HepG2 (cell line): ENCODE measurements around the gene MPIG6B. TPM values are rescaled to one million over a fixed set of nuclear protein-coding genes. Genes with fewer than 3 reads are reported as not detected.
A peak's percentile ranks its signal among the peaks of the same experiment; 100 is the strongest.

ENCODE experiments used
- ATF1 ChIP-seq: IDR thresholded peaks from 2 replicates; pipeline ENCODE4 v1.6.1; 2016; ENCODE audit warnings: mild to moderate bottlenecking, control low read depth
- HHEX ChIP-seq: IDR thresholded peaks from 2 replicates; pipeline ENCODE4 v1.6.1; 2016; ENCODE audit warnings: control low read depth
- HNRNPH1 ChIP-seq: fragments of 200-400 bp; formaldehyde crosslinking; optimal IDR thresholded peaks from 2 replicates; pipeline ENCODE3; 2017; ENCODE audit warnings: mild to moderate bottlenecking, low read depth, low read length
- KLF9 ChIP-seq: IDR thresholded peaks from 2 replicates; pipeline ENCODE4 v1.6.1; 2016; ENCODE audit warnings: low read depth
- NFE2 ChIP-seq: sonication (generic); formaldehyde crosslinking; IDR thresholded peaks from 2 replicates; pipeline ENCODE4 v1.4.0; 2020; ENCODE audit warnings: missing genetic modification reagents
- NR2F2 ChIP-seq: IDR thresholded peaks from 2 replicates; pipeline ENCODE4 v1.6.1; 2012; ENCODE audit warnings: low read depth, inconsistent platforms, borderline replicate concordance
- POGZ ChIP-seq: sonication (generic); formaldehyde crosslinking; IDR thresholded peaks from 2 replicates; pipeline ENCODE4 v1.4.0; 2020; ENCODE audit warnings: mild to moderate bottlenecking, missing genetic modification reagents
- RBAK ChIP-seq: sonication (generic); formaldehyde crosslinking; IDR thresholded peaks from 2 replicates; pipeline ENCODE4 v1.5.1; 2020; ENCODE audit warnings: mild to moderate bottlenecking, missing genetic modification reagents
- RORA ChIP-seq: sonication (generic); formaldehyde crosslinking; IDR thresholded peaks from 2 replicates; pipeline ENCODE4 v1.5.0; 2020; ENCODE audit warnings: mild to moderate bottlenecking, missing genetic modification reagents, moderate library complexity
- SYNCRIP ChIP-seq: fragments of 200-400 bp; formaldehyde crosslinking; IDR thresholded peaks from 2 replicates; pipeline ENCODE4 v1.6.1; 2018; ENCODE audit warnings: mild to moderate bottlenecking, low read depth, low read length; ENCODE audit not compliant: insufficient read depth
- ZFAT ChIP-seq: sonication (generic); formaldehyde crosslinking; conservative IDR thresholded peaks from 2 replicates; pipeline ENCODE4 v1.8.1; 2023; ENCODE audit warnings: missing genetic modification reagents, inconsistent platforms
- ZFP41 ChIP-seq: sonication (generic); formaldehyde crosslinking; IDR thresholded peaks from 2 replicates; pipeline ENCODE4 v1.4.0; 2020; ENCODE audit warnings: mild to moderate bottlenecking, missing genetic modification reagents, borderline replicate concordance
- ZNF225 ChIP-seq: sonication (generic); formaldehyde crosslinking; IDR thresholded peaks from 2 replicates; pipeline ENCODE4 v1.4.0; 2020; ENCODE audit warnings: mild to moderate bottlenecking, missing genetic modification reagents
- ZNF44 ChIP-seq: sonication (generic); formaldehyde crosslinking; IDR thresholded peaks from 2 replicates; pipeline ENCODE4 v1.5.1; 2020; ENCODE audit warnings: mild to moderate bottlenecking, missing genetic modification reagents
- ZNF780A ChIP-seq: sonication (generic); formaldehyde crosslinking; IDR thresholded peaks from 2 replicates; pipeline ENCODE4 v1.8.0; 2022; ENCODE audit warnings: mild to moderate bottlenecking, missing genetic modification reagents, moderate library complexity
- ZNF83 ChIP-seq: sonication (generic); formaldehyde crosslinking; IDR thresholded peaks from 2 replicates; pipeline ENCODE4 v1.4.0; 2020; ENCODE audit warnings: missing genetic modification reagents, mild to moderate bottlenecking, borderline replicate concordance
- ZNF841 ChIP-seq: sonication (generic); formaldehyde crosslinking; IDR thresholded peaks from 2 replicates; pipeline ENCODE4 v1.8.1; 2023; ENCODE audit warnings: missing genetic modification reagents, borderline replicate concordance
- polyA plus RNA-seq, 8 experiments: library from polyadenylated mRNA; depleted of rRNA in 3 of 8; stranded (reverse) in 7 of 8; unstranded in 1 of 8; fragments of >200 nt; fragmentation: Illumina TruSeq in 4 of 8; extraction: Trizol in 4 of 8; gene quantifications; 2 replicates each; pipeline versions ENCODE4 v1.2.1 to v1.2.3, GENCODE V29; 2011 to 2016; ENCODE audit warnings: low read depth in 4 of 8, missing spikeins in 1 of 8, mixed read lengths in 1 of 8; ENCODE audit not compliant: insufficient read depth in 1 of 8
- total RNA-seq, 5 experiments: library from RNA; depleted of rRNA; stranded (reverse); fragments of >200 nt; fragmentation: Illumina TruSeq; extraction: Trizol; gene quantifications; 2 replicates each; pipeline ENCODE4 v1.2.3, GENCODE V29; 2016; ENCODE audit warnings: low read depth in 1 of 5
- TF ChIP-seq, protein P1 (sequence below): sonication (generic); formaldehyde crosslinking; IDR thresholded peaks from 2 replicates; pipeline ENCODE4 v1.5.0; 2020; ENCODE audit warnings: missing genetic modification reagents
- TF ChIP-seq, protein P2 (sequence below): sonication (generic); formaldehyde crosslinking; IDR thresholded peaks from 2 replicates; pipeline ENCODE4 v1.8.1; 2022; ENCODE audit warnings: mild to moderate bottlenecking, missing genetic modification reagents
- TF ChIP-seq, protein P3 (sequence below): sonication (generic); formaldehyde crosslinking; IDR thresholded peaks from 2 replicates; pipeline ENCODE4 v1.5.0; 2020; ENCODE audit warnings: missing genetic modification reagents, mild to moderate bottlenecking, borderline replicate concordance
- TF ChIP-seq, protein P4 (sequence below): sonication (generic); formaldehyde crosslinking; IDR thresholded peaks from 2 replicates; pipeline ENCODE4 v1.4.0; 2020; ENCODE audit warnings: missing genetic modification reagents, borderline replicate concordance
- TF ChIP-seq, protein P5 (sequence below): IDR thresholded peaks from 2 replicates; pipeline ENCODE4 v1.6.1; 2016; ENCODE audit warnings: low read depth, borderline replicate concordance
- TF ChIP-seq, protein P6 (sequence below): sonication (generic); formaldehyde crosslinking; IDR thresholded peaks from 2 replicates; pipeline ENCODE4 v1.5.0; 2020; ENCODE audit warnings: missing genetic modification reagents

The MPIG6B gene
- total and polyA plus RNA-seq, 2 of the 13 experiments (the other 11 are each of a cell fraction or from before 2014, with no cell fraction given), result not detected

DNA sequence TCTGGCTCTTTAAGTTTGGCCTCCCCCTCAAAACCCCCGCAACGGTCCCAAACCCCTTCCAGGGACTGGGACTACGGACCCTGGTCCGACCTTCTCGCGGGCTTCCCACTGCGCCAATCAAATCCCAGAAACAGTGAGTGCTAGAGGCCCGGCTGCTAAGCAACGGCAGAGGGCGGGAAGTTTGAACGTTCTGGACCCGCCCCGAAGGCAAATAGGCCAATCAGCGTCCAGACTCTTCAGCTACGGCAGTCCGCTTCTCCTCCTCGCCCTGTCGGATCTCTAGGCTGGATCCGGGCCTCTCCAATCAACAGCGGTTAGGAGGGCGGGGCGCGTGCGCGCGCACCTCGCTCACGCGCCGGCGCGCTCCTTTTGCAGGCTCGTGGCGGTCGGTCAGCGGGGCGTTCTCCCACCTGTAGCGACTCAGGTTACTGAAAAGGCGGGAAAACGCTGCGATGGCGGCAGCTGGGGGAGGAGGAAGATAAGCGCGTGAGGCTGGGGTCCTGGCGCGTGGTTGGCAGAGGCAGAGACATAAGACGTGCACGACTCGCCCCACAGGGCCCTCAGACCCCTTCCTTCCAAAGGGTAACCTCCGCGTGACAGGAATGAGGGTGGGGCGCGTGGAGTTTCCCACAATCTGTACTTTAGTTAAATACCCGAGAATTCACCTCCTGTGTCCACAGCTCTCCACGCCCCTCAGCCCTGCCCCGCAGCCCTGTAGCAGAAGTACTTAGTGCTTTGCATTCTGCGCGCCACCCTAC lies 16.6 kb downstream of the MPIG6B start, which contains the start of gene MSH5 (continued):
- TF ChIP-seq NFE2 (CRISPR knock-in tag) (no peak), ZNF780A (CRISPR knock-in tag) (no peak; the same call in 1 of the 2 replicates), RBAK (peak; percentile 67), RORA (CRISPR knock-in tag) (no peak), ZNF841 (peak; percentile 97), HHEX (no peak; the same call in 1 of the 2 replicates), ZNF83 (CRISPR knock-in tag) (peak; percentile 73; the same call in 1 of the 2 replicates), POGZ (CRISPR knock-in tag) (peak; percentile 67), NR2F2 (no peak), ZFP41 (peak; percentile 98), HNRNPH1 (no peak), ZNF225 (CRISPR knock-in tag) (peak; percentile 77; the same call in 1 of the 2 replicates), ZFAT (CRISPR knock-in tag) (no peak), KLF9 (CRISPR knock-in tag) (no peak), ATF1 (CRISPR knock-in tag) (peak; percentile 87), ZNF44 (CRISPR knock-in tag) (peak; percentile 90), SYNCRIP (no peak)
- TF ChIP-seq, protein P1, sequence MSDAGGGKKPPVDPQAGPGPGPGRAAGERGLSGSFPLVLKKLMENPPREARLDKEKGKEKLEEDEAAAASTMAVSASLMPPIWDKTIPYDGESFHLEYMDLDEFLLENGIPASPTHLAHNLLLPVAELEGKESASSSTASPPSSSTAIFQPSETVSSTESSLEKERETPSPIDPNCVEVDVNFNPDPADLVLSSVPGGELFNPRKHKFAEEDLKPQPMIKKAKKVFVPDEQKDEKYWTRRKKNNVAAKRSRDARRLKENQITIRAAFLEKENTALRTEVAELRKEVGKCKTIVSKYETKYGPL (CRISPR knock-in tag), result no peak; the same call in 1 of the 2 replicates
- TF ChIP-seq, protein P2, sequence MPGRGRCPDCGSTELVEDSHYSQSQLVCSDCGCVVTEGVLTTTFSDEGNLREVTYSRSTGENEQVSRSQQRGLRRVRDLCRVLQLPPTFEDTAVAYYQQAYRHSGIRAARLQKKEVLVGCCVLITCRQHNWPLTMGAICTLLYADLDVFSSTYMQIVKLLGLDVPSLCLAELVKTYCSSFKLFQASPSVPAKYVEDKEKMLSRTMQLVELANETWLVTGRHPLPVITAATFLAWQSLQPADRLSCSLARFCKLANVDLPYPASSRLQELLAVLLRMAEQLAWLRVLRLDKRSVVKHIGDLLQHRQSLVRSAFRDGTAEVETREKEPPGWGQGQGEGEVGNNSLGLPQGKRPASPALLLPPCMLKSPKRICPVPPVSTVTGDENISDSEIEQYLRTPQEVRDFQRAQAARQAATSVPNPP, result peak; percentile 97
- TF ChIP-seq, protein P3, sequence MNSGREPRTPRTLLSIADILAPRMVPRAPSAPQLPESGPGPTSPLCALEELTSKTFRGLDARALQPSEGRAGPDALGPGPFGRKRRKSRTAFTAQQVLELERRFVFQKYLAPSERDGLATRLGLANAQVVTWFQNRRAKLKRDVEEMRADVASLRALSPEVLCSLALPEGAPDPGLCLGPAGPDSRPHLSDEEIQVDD (CRISPR knock-in tag), result peak; percentile 98; the same call in 1 of the 2 replicates
- TF ChIP-seq, protein P4, sequence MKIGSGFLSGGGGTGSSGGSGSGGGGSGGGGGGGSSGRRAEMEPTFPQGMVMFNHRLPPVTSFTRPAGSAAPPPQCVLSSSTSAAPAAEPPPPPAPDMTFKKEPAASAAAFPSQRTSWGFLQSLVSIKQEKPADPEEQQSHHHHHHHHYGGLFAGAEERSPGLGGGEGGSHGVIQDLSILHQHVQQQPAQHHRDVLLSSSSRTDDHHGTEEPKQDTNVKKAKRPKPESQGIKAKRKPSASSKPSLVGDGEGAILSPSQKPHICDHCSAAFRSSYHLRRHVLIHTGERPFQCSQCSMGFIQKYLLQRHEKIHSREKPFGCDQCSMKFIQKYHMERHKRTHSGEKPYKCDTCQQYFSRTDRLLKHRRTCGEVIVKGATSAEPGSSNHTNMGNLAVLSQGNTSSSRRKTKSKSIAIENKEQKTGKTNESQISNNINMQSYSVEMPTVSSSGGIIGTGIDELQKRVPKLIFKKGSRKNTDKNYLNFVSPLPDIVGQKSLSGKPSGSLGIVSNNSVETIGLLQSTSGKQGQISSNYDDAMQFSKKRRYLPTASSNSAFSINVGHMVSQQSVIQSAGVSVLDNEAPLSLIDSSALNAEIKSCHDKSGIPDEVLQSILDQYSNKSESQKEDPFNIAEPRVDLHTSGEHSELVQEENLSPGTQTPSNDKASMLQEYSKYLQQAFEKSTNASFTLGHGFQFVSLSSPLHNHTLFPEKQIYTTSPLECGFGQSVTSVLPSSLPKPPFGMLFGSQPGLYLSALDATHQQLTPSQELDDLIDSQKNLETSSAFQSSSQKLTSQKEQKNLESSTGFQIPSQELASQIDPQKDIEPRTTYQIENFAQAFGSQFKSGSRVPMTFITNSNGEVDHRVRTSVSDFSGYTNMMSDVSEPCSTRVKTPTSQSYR, result peak; percentile 43; the same call in 1 of the 2 replicates
- TF ChIP-seq, protein P5, sequence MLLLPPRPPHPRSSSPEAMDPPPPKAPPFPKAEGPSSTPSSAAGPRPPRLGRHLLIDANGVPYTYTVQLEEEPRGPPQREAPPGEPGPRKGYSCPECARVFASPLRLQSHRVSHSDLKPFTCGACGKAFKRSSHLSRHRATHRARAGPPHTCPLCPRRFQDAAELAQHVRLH (CRISPR knock-in tag), result peak; percentile 70; the same call in 1 of the 2 replicates
- TF ChIP-seq, protein P6, sequence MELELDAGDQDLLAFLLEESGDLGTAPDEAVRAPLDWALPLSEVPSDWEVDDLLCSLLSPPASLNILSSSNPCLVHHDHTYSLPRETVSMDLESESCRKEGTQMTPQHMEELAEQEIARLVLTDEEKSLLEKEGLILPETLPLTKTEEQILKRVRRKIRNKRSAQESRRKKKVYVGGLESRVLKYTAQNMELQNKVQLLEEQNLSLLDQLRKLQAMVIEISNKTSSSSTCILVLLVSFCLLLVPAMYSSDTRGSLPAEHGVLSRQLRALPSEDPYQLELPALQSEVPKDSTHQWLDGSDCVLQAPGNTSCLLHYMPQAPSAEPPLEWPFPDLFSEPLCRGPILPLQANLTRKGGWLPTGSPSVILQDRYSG, result no peak; the same call in none of the 2 replicates
